ENCODE results near the gene OXSM.

OXSM gene

GRCh38 chr3:25789596-25790556 lies at the start of gene OXSM:
Gene OXSM (plus strand): TSS chr3:25790090. CDS start chr3:25791021, 931 bp downstream.
- DNase-seq = peak; percentile 28

- DNase-seq = no peak
Observed at GRCh38 chr3:25744470-25744869, 45.4 kb upstream of the OXSM start.

- DNase-seq = no peak
Observed at GRCh38 chr3:25747033-25747432, 42.9 kb upstream of the OXSM start.

DNA sequence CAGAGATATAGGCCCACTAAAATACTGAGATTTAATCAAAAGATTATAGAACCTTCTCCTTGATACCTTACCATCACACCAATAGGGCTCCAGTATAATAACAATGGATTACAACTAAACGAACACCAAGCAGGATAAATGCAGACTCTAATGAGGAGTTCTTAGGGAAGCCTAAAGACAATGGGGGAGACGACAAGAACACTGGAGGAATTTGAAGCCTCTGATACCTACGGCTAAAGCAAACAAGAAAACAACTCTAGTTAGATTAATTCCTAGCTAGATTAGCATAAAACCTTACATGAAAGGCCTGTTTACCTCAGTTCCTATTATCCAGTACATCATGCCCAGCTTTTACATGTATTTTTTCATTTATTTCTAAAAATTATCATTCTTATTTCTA lies 41.7 kb upstream of the OXSM start:
- DNase-seq = no peak

DNA sequence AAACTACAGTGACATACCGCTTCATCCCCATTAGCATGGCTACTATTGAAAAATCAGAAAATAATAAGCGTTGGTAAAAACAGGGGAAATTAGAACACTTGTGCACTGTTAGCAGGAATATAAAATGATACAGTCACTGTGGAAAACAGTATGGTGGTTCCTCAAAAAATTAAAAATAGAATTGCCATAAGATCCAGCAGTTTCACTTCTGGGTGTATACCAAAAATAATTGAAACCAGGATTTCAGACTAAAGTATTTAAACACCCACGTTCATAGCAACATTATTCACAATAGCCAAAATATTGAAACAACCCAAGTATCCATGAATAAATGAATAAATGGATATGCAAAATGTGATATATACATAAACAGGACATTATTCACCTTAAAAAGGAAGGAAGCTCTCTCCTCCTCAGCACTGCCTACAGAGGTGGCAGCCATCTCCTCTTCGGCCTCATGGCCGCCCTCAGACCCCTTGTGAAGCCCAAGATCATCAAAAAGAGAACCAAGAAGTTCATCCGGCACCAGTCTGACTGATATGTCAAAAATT lies 40.8 kb upstream of the OXSM start:
- no peak for DNase-seq

- no peak for DNase-seq
Observed at GRCh38 chr3:25751048-25751447, 38.8 kb upstream of the OXSM start.

- no peak for DNase-seq
Observed at GRCh38 chr3:25751725-25752124, 38.2 kb upstream of the OXSM start.

DNA sequence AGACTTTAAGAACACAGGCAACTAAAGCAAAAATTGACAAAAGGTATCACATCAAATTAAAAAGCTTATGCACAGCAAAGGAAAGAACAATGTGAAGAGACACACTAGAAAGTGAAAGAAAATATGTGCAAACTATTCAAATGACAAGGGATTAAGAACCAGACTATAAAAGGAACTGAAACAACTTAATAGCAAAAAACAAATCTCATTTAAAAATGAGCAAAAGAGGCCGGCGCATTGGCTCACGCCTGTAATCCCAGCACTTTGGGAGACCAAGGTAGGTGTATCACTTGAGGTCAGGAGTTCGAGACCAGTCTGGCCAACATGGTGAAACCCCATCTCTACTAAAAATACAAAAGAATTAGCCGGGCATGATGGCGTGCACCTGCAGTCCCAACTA lies 21.0 kb upstream of the OXSM start:
- no peak for DNase-seq

GRCh38 chr3:25775936-25776335 lies 14.0 kb upstream of the OXSM start:
- DNase-seq = no peak

DNA sequence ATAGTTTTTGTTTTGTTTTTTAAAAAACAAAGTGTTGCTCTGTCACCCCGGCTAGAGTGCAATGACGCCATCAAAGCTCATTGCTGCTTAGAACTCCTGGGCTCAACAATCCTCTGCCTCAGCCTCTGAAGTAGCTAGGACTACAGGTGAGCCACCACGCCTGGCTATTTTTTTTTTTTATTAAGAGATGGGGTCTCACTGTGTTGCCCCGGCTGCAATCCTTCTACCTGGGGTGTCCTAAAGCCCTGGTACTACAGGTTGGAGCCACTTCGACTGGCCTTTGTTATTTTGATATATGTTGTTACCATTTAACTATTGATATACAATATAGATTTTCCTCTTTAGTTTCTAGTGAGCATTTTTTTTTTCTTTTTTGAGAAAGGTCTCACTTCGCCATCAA lies 9.3 kb upstream of the OXSM start:
- DNase-seq = no peak

DNA sequence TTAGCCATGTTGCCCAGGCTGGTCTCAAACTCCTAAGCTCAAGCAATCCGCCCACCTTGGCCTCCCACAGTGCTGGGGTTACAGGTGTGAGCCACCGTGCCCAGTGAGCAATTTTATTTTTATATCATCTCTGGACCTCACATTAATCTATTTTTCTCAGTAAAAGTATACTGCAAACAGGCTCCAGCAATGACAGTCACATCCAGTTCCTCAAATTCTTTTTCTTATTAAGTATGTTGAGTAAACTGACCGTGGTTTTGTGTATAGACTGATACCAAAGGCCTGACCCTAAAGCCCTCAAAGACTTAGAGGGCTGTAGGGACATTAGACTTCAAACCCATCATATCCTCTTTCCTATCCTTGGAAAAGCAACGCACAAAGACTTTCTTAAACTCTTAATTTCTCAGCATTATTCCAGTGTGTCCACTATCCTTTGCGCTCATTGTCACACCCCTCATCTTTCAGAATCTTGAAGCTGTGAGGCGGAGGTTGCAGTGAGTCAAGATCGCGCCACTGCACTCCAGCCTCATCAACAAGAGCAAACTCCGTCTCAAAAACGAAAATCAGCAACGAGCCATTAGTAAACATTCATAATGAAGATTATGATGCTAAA lies 8.6 kb upstream of the OXSM start:
- no peak for DNase-seq

DNA sequence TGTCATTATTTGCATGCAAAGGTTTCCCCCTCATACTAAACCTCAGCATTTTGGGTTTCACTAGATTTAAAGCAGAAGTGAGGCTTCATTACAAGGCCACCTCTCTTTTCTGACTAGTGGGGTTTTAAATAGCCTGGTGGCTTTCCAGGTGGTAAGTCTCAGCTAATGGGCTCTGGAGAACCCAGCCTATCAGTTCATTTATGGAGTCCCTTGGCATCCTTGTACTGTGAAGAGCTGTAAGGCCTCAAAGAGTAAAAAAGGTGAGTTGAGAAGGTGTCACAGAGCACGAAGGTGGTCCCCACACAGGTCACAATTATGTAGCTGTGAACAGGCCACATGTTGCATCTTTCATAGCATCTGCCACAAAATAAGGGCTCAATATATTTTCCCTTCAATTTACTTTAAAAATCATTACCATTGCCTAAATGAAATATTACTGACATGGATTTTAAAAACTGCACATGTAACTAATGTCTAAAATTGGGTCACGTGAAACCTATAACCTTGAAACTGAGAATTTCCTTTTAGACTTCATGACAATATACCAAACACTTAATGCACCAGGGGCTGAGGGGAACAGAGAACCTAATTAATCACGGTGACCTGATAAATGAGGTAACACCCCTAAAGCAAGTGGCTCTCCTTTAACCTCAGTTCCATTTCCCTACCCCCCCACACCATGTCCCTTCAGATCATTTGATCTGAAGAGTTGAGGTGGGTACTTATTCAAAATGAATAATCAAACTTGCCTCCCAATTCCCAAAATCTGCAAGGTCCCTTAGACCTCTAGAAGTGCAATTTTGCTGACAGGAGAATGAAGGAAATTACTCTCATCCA lies 7.9 kb upstream of the OXSM start:
- DNase-seq = no peak

GRCh38 chr3:25782636-25782937 lies 7.3 kb upstream of the OXSM start:
- no peak for DNase-seq

- peak; percentile 47 for DNase-seq
Observed at GRCh38 chr3:25782938-25783660, 6.8 kb upstream of the OXSM start, which contains the start of gene NGLY1. Gene NGLY1 (minus strand): TSS chr3:25783443. CDS start chr3:25783390, 53 bp downstream.

- no peak for DNase-seq
Observed at GRCh38 chr3:25783661-25784512, 6.0 kb upstream of the OXSM start.

DNA sequence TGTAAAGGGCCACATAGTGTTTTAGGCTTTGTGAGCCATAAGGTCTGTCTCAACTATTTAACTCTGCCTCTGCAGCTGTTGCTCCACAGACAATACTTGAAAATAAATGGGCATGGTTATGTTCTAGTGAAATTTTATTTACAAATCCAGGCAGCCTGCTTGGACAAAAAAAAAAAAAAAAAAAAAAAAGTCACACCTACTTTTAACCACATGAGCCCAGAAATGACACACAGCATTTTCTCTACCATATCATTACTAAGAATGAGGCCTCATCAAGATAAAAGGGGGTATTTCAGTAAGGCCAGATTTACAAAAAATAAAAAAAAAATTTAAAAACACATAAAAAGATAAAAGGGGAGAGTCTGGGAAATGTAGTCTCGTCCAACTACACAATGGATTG lies 4.9 kb upstream of the OXSM start:
- DNase-seq = no peak

DNA sequence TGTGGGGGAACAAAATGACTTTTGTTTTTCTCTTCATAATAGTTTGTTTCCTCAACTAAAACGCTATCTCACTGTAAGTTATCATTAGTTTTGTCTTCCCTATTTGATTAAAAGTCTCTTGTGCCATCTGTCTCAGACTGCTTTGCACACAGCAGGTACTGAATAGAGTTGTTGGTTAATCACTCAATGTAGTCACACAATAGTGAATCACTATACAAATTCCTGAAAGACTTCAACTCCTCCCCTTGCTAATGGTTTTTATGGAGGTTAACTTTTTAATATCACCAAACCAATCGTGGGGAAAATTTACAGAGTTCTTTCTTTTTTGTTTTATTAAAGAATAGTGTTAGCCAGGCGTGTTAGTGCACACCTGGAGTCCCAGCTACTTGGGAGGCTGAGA lies 4.1 kb upstream of the OXSM start:
- no peak for DNase-seq

GRCh38 chr3:25787689-25788088 lies 2.2 kb upstream of the OXSM start:
- DNase-seq = no peak

GRCh38 chr3:25789209-25789595 lies 688 bp upstream of the OXSM start:
- DNase-seq = no peak

DNA sequence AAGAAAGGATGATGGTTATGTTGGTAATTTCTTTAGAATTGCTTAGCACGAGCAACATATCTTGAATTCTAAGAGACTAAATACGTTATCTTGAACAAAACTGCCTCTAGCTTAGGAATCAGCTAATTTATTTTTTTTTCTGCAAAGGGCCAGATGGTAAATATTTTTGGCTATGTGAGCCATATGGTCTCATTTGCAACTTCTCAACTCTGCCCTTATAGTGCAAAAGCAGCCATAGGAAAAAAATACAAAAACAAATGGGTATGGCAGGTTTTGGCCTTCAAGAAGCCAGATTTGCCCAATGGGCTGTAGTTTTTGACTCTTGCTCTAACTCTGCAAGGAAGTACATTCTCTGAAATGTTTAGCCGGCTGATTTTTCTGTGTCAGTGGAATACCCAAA lies 11.9 kb downstream of the OXSM start:
- DNase-seq = no peak

GRCh38 chr3:25803833-25804232 lies 13.9 kb downstream of the OXSM start:
- no peak for DNase-seq

GRCh38 chr3:25804676-25805075 lies 14.8 kb downstream of the OXSM start:
- no peak for DNase-seq
